Stomach (tissue), 4 donors: Measurements from ENCODE around the gene UQCC2.

ENCODE experiments used
- POLR2A ChIP-seq, 4 donors: fragments of 450-650 bp; IDR thresholded peaks; one replicate each; pipeline ENCODE4 v1.6.1; 2016; ENCODE audit warnings: antibody characterized with exemption in 4 of 4, control low read depth in 2 of 4, mild to moderate bottlenecking in 1 of 4, moderate library complexity in 1 of 4
- POLR2AphosphoS5 ChIP-seq, 3 donors: sonication (generic); formaldehyde crosslinking; IDR thresholded peaks; one replicate each; pipeline ENCODE4 v1.6.1; 2016; ENCODE audit warnings: antibody characterized with exemption in 3 of 3
- TF ChIP-seq, protein P1 (sequence below), 7 experiments: fragments of 450-650 bp in 4 of 7; fragments of 200-600 bp in 3 of 7; sonication (generic) in 3 of 7; IDR thresholded peaks; one replicate each; pipeline ENCODE4 v1.5.1; 2016 to 2019; ENCODE audit warnings: antibody characterized with exemption in 7 of 7, control low read depth in 2 of 7, mild to moderate bottlenecking in 1 of 7

DNA sequence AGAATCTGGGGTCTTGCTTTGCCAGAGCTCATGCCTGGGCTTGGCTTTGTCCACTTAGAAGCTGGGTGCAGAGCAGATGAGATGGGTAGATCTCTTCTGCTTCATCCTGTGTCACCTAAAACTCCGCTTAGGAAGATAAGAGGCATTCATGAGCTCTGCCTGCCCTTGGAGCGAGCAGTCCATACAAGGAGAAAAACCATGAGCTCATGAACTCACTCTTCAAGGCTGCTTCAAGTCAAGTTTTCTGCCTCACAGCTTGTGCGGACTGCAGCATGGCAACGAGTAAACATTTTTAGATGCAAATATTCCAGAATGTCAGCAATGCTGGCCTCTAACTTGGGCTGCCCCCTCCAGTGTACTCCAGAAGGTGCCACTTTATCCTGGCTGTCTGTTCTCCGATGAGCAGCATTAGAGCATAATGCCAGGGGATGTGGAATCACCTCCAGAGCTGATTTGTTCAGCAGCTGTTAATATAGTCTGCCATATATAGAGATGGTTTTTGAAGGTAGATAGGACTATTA is 10.7 kb upstream of the UQCC2 start:
- no peak for TF ChIP-seq POLR2AphosphoS5 (IDR thresholded peaks at IDR 0.05)
- TF ChIP-seq POLR2A (IDR thresholded peaks at IDR 0.05): no peak
- TF ChIP-seq, protein P1, sequence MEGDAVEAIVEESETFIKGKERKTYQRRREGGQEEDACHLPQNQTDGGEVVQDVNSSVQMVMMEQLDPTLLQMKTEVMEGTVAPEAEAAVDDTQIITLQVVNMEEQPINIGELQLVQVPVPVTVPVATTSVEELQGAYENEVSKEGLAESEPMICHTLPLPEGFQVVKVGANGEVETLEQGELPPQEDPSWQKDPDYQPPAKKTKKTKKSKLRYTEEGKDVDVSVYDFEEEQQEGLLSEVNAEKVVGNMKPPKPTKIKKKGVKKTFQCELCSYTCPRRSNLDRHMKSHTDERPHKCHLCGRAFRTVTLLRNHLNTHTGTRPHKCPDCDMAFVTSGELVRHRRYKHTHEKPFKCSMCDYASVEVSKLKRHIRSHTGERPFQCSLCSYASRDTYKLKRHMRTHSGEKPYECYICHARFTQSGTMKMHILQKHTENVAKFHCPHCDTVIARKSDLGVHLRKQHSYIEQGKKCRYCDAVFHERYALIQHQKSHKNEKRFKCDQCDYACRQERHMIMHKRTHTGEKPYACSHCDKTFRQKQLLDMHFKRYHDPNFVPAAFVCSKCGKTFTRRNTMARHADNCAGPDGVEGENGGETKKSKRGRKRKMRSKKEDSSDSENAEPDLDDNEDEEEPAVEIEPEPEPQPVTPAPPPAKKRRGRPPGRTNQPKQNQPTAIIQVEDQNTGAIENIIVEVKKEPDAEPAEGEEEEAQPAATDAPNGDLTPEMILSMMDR (IDR thresholded peaks at IDR 0.05): no peak
